NB4 (cell line): ENCODE data around the gene DENND1A.

Experiments used
- CTCF ChIP-seq: IDR thresholded peaks from one replicate; pipeline ENCODE4 v1.5.1; 2012; ENCODE audit warnings: low read depth, low read length
- POLR2A ChIP-seq: IDR thresholded peaks from 2 replicates; pipeline ENCODE4 v1.6.1; 2011; ENCODE audit warnings: mild to moderate bottlenecking; ENCODE audit not compliant: insufficient read length; ENCODE audit errors: extremely low read depth

DNA sequence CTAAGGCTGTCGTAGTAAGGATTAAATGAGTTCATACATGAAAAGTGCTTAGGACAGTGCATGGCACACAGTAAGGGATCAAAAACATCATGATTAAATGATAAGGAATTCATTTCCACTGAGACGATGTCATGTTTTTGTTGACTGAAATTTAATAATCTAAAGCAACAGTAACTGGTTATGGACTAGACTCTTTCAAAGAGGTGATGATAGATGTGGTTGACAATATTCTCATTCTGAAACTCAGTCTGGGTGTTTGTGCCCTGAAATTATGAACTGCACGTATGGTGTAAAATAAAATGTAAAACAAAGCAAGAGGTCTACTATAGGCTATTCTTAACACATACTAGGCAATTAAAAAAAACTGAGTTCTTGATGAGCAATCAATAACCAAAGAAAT is 280.0 kb downstream of the DENND1A start:
- TF ChIP-seq CTCF (no peak), POLR2A (no peak)
